H1 (cell line): ENCODE results near the gene FGF6. TPM values are rescaled to one million over a fixed set of nuclear protein-coding genes. Genes with fewer than 3 reads are reported as not detected.

Experiments
- CTCF ChIA-PET: fragments of 300-600 bp; sonication (Branson Sonifier 250); formaldehyde crosslinking; loops from one replicate; lab custom pipeline; 2021; ENCODE audit not compliant: partially characterized antibody; lab: Charles Lee
- POLR2A ChIA-PET: fragments of 300-600 bp; sonication (Branson Sonifier 250); formaldehyde crosslinking; loops from one replicate; lab custom pipeline; 2021; ENCODE audit warnings: inconsistent platforms; ENCODE audit not compliant: partially characterized antibody; lab: Charles Lee
- DNase-seq, 2 experiments: peaks; one replicate each; pipeline versions ENCODE4 v3.0.0 to v3.0.0-alpha.2; 2010 to 2022; ENCODE audit warnings: low spot score in 2 of 2, low read depth in 1 of 2, mixed read lengths in 1 of 2
- FAIRE-seq: peaks from 2 replicates; lab custom pipeline; 2011; peaks lifted over from hg19 to GRCh38; lab: Jason Lieb, UNC
- H2AFZ ChIP-seq: 2 replicates; pipeline ENCODE4 v1.8.1; 2012; ENCODE audit warnings: low read length, inconsistent platforms
- H2AK5ac ChIP-seq: 2 replicates; pipeline ENCODE4 v1.6.1; 2013; ENCODE audit warnings: low read depth, low read length
- H2BK120ac ChIP-seq: replicated peaks from 2 replicates; pipeline ENCODE3; 2013; ENCODE audit warnings: low read depth, low read length, inconsistent platforms
- H2BK12ac ChIP-seq: 2 replicates; pipeline ENCODE4 v1.6.1; 2013; ENCODE audit warnings: low read depth, low read length
- H2BK15ac ChIP-seq: 2 replicates; pipeline ENCODE4 v1.6.1; 2013; ENCODE audit warnings: low read length
- H2BK20ac ChIP-seq: 2 replicates; pipeline ENCODE4 v1.6.1; 2013; ENCODE audit warnings: low read length
- H2BK5ac ChIP-seq: 2 replicates; pipeline ENCODE4 v1.6.1; 2013; ENCODE audit warnings: low read depth, low read length
- H3K14ac ChIP-seq: 2 replicates; pipeline ENCODE4 v1.6.1; 2013; ENCODE audit warnings: inconsistent platforms; ENCODE audit not compliant: insufficient read length
- H3K18ac ChIP-seq: 2 replicates; pipeline ENCODE4 v1.6.1; 2013; ENCODE audit warnings: low read length; ENCODE audit errors: extremely low read depth
- H3K23ac ChIP-seq: 2 replicates; pipeline ENCODE4 v1.6.1; 2013; ENCODE audit warnings: inconsistent platforms; ENCODE audit not compliant: insufficient read length
- H3K23me2 ChIP-seq: 2 replicates; pipeline ENCODE4 v1.6.1; 2013; ENCODE audit warnings: low read depth, low read length
- H3K27ac ChIP-seq: 2 replicates; pipeline ENCODE4 v1.6.1; 2011; ENCODE audit warnings: low read depth, low read length, inconsistent platforms
- H3K27me3 ChIP-seq, 4 experiments: replicated peaks in 1 of 4; 1 replicate in 1 of 4; 2 replicates in 3 of 4; pipeline versions ENCODE4 v1.6.1 to v1.8.1; 2011 to 2013; ENCODE audit warnings: low read length in 3 of 4, mild to moderate bottlenecking in 3 of 4, inconsistent platforms in 2 of 4, mixed read lengths in 2 of 4, moderate library complexity in 1 of 4; ENCODE audit not compliant: control insufficient read depth in 3 of 4, insufficient read depth in 3 of 4; ENCODE audit errors: extremely low read depth in 1 of 4
- H3K36me3 ChIP-seq, 4 experiments: 2 replicates each; pipeline versions ENCODE4 v1.6.1 to v1.8.1; 2011 to 2013; ENCODE audit warnings: mild to moderate bottlenecking in 4 of 4, low read length in 3 of 4, moderate library complexity in 2 of 4, control low read depth in 1 of 4, inconsistent platforms in 1 of 4; ENCODE audit not compliant: insufficient read depth in 4 of 4, control insufficient read depth in 2 of 4
- H3K4ac ChIP-seq: replicated peaks from 2 replicates; pipeline ENCODE3; 2013; ENCODE audit warnings: low read length, low read depth, mixed read lengths, inconsistent platforms; ENCODE audit not compliant: insufficient read length
- H3K4me1 ChIP-seq, 4 experiments: replicated peaks in 1 of 4; 1 replicate in 1 of 4; 2 replicates in 3 of 4; pipeline versions ENCODE4 v1.6.1 to v1.8.1; 2011 to 2013; ENCODE audit warnings: low read length in 3 of 4, inconsistent platforms in 2 of 4, mixed read lengths in 1 of 4; ENCODE audit not compliant: insufficient read depth in 4 of 4, control insufficient read depth in 3 of 4
- H3K4me2 ChIP-seq, 2 experiments: 2 replicates each; pipeline versions ENCODE4 v1.6.1 to v1.8.1; 2011 to 2013; ENCODE audit warnings: low read depth in 2 of 2, low read length in 2 of 2, control low read depth in 1 of 2, inconsistent platforms in 1 of 2, mild to moderate bottlenecking in 1 of 2; ENCODE audit not compliant: insufficient read depth in 1 of 2
- H3K4me3 ChIP-seq, 4 experiments: fragments of 200-600, 300-600 bp in 1 of 4; sonication (generic), shearing (Covaris generic), sonication (Bioruptor Twin) in 1 of 4; 2 replicates each; pipeline versions ENCODE4 v1.5.1 to v1.8.1; 2011 to 2016; ENCODE audit warnings: low read length in 4 of 4, low read depth in 3 of 4, control low read depth in 2 of 4, inconsistent platforms in 2 of 4, mild to moderate bottlenecking in 2 of 4, mixed read lengths in 1 of 4, moderate library complexity in 1 of 4; ENCODE audit not compliant: insufficient read depth in 2 of 4; ENCODE audit errors: extremely low read depth in 1 of 4
- H3K56ac ChIP-seq: replicated peaks from 2 replicates; pipeline ENCODE3; 2013; ENCODE audit warnings: low read depth, mild to moderate bottlenecking, mixed read lengths, low read length, inconsistent platforms; ENCODE audit not compliant: insufficient read length
- H3K79me1 ChIP-seq: 2 replicates; pipeline ENCODE4 v1.6.1; 2013; ENCODE audit warnings: low read depth, low read length, control low read depth
- H3K79me2 ChIP-seq, 2 experiments: 2 replicates each; pipeline versions ENCODE4 v1.6.1 to v1.8.1; 2012 to 2013; ENCODE audit warnings: low read length in 2 of 2, mild to moderate bottlenecking in 2 of 2, inconsistent platforms in 1 of 2; ENCODE audit not compliant: insufficient read depth in 2 of 2, control insufficient read depth in 1 of 2
- H3K9ac ChIP-seq, 4 experiments: replicated peaks in 1 of 4; 1 replicate in 1 of 4; 2 replicates in 3 of 4; pipeline versions ENCODE4 v1.6.1 to v1.8.1; 2011 to 2013; ENCODE audit warnings: low read depth in 3 of 4, low read length in 3 of 4, control low read depth in 2 of 4, mild to moderate bottlenecking in 2 of 4, moderate library complexity in 2 of 4, inconsistent platforms in 1 of 4; ENCODE audit errors: extremely low read depth in 1 of 4
- H3K9me3 ChIP-seq, 2 experiments: 2 replicates each; pipeline versions ENCODE4 v1.6.1 to v1.8.1; 2012 to 2013; ENCODE audit warnings: mild to moderate bottlenecking in 2 of 2, moderate library complexity in 2 of 2, control low read depth in 1 of 2, inconsistent platforms in 1 of 2, low read depth in 1 of 2, low read length in 1 of 2, mixed read lengths in 1 of 2; ENCODE audit not compliant: insufficient read depth in 2 of 2
- H4K20me1 ChIP-seq, 2 experiments: replicated peaks in 1 of 2; 2 replicates each; pipeline versions ENCODE3 to v1.8.1; 2011 to 2013; ENCODE audit warnings: inconsistent platforms in 2 of 2, low read length in 2 of 2, mild to moderate bottlenecking in 1 of 2; ENCODE audit not compliant: insufficient read depth in 2 of 2, control insufficient read depth in 1 of 2
- H4K5ac ChIP-seq: 2 replicates; pipeline ENCODE4 v1.6.1; 2013; ENCODE audit warnings: low read length, low read depth, mixed read lengths, inconsistent platforms; ENCODE audit not compliant: insufficient read length
- H4K8ac ChIP-seq: 2 replicates; pipeline ENCODE4 v1.8.0; 2013; ENCODE audit warnings: mild to moderate bottlenecking, moderate library complexity, low read length, inconsistent platforms; ENCODE audit not compliant: insufficient read depth; ENCODE audit errors: extremely low read depth
- H4K91ac ChIP-seq: replicated peaks from 2 replicates; pipeline ENCODE3; 2013; ENCODE audit warnings: low read length, mixed read lengths, inconsistent platforms; ENCODE audit not compliant: insufficient read length
- BACH1 ChIP-seq: IDR thresholded peaks from 2 replicates; pipeline ENCODE4 v1.6.1; 2012; ENCODE audit warnings: low read length, improper control_type of control experiment
- CBX5 ChIP-seq: fragments of 300-800, 300-1000 bp; sonication (generic); IDR thresholded peaks from 2 replicates; pipeline ENCODE4 v1.7.1; 2016; ENCODE audit warnings: antibody characterized with exemption, low read length, low read depth
- CEBPB ChIP-seq: IDR thresholded peaks from 2 replicates; pipeline ENCODE4 v1.6.1; 2012; ENCODE audit warnings: low read depth, low read length
- CTBP2 ChIP-seq: IDR thresholded peaks from 2 replicates; pipeline ENCODE4 v1.7.0; 2011; ENCODE audit warnings: borderline replicate concordance, mild to moderate bottlenecking, moderate library complexity, mixed read lengths, low read length; ENCODE audit not compliant: insufficient read depth, insufficient read length
- JUN ChIP-seq: IDR thresholded peaks from 2 replicates; pipeline ENCODE4 v1.6.1; 2011; ENCODE audit warnings: low read depth, mild to moderate bottlenecking, improper control_type of control experiment, low read length
- RBBP5 ChIP-seq: IDR thresholded peaks from 2 replicates; pipeline ENCODE4 v1.7.1; 2012; ENCODE audit warnings: low read depth, mild to moderate bottlenecking, inconsistent platforms, low read length, moderate library complexity, borderline replicate concordance
- SIN3A ChIP-seq, 2 experiments: IDR thresholded peaks in 1 of 2; conservative IDR thresholded peaks in 1 of 2; 2 replicates each; pipeline ENCODE4 v1.6.1; 2011 to 2012; ENCODE audit warnings: low read length in 2 of 2, improper control_type of control experiment in 1 of 2, low read depth in 1 of 2, mild to moderate bottlenecking in 1 of 2
- SIRT6 ChIP-seq: IDR thresholded peaks from one replicate; pipeline ENCODE4 v1.7.1; 2012; ENCODE audit warnings: low read length, inconsistent platforms
- WGBS, 2 experiments: shearing (Covaris generic) in 1 of 2; methylation state at CpG; one replicate each; pipeline versions ENCODE4 v1.1.6 to v1.1.7; 2013 to 2015; ENCODE audit warnings: low lambda C conversion rate in 2 of 2, mixed read lengths in 2 of 2, inconsistent platforms in 1 of 2, low coverage in 1 of 2, missing lambda C conversion rate in 1 of 2; ENCODE audit not compliant: insufficient replicate concordance in 2 of 2, insufficient coverage in 1 of 2, insufficient read length in 1 of 2; ENCODE audit errors: extremely low coverage in 1 of 2, missing lambda C conversion rate in 1 of 2; 5-methylcytosine and 5-hydroxymethylcytosine counted together
- polyA plus RNA-seq, 7 experiments: library from polyadenylated mRNA; depleted of rRNA in 3 of 7; stranded (reverse) in 5 of 7; unstranded in 2 of 7; fragments of >200 nt in 5 of 7; fragments of 200-250 nt in 2 of 7; gene quantifications; 1 replicate in 5 of 7; 2 replicates in 1 of 7; 4 replicates in 1 of 7; pipeline versions ENCODE4 v1.2.1 to v1.2.3, GENCODE V29; 2011 to 2013; ENCODE audit warnings: missing spikeins in 2 of 7, mixed read lengths in 2 of 7
- total RNA-seq: library from RNA; stranded (reverse); fragmentation: NEBNext Ultra II Directional; extraction: Animal tissue kit (Norgen Biotek cat#: 25700); gene quantifications from 2 replicates; pipeline ENCODE4 v1.2.1, GENCODE V29; 2021

Gene FGF6
- total and polyA plus RNA-seq, 2 of the 8 experiments (the other 6 are each of a cell fraction or from before 2014, with no cell fraction given): not detected

DNA sequence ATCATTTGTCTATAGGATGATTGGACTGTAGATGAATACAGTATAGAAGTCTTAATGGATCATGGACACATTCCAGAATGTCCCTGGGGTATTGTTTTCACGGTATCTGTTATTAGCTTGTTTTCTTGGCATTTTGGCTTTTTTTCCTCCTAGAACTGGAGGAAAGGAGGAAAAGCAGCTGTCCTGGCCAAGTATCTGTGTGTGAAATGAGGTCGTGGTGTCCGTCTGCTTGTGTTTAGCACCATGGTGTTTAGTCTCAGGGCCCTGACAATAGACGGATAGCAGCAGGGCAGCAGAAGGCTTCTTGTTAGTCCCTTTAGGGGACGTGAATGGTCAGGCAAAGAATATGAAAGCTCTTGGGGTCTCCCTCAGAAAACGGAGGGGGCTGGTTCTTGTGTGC is 21.2 kb downstream of the FGF6 start:
- Histone ChIP-seq H3K4me3 (no peak overlapping the region), H3K23ac (no peak overlapping the region), H3K4me2 (no peak overlapping the region), H4K5ac (no peak overlapping the region), H4K91ac (no peak overlapping the region), H2BK20ac (no peak overlapping the region), H3K56ac (no peak overlapping the region), H3K79me2 (no peaks in the 10 kb centered on the region), H3K4ac (no peak overlapping the region), H2BK120ac (no peak overlapping the region), H4K20me1 (no peaks in the 10 kb centered on the region), H2AFZ (no peak overlapping the region), H3K4me1 (no peaks in the 10 kb centered on the region), H3K27me3 (no peaks in the 10 kb centered on the region), H3K36me3 (no peaks in the 10 kb centered on the region), H2BK15ac (no peak overlapping the region), H3K18ac (no peak overlapping the region), H3K9ac (no peak overlapping the region), H3K9me3 (no peaks in the 10 kb centered on the region), H3K79me1 (no peaks in the 10 kb centered on the region), H3K14ac (no peak overlapping the region), H4K8ac (no peak overlapping the region), H2BK5ac (no peak overlapping the region), H3K23me2 (no peaks in the 10 kb centered on the region), H2BK12ac (no peak overlapping the region), H3K27ac (no peak overlapping the region), H2AK5ac (no peak overlapping the region)
- ChIA-PET CTCF (interaction anchor here (1.0 to 1.2 kb wide), 3 partner anchors 13 to 102 kb away, joined by 3 to 4 read pairs (median 3); no protein-coding TSS in a partner anchor), POLR2A (no interaction called here)
- WGBS, 2 experiments: 88% methylated on average over 6 of the region's 6 CpGs; no CpG with 5 or more reads in 1 of the 2 experiments
- FAIRE-seq (no peak), DNase-seq (no peak)
- TF ChIP-seq SIRT6: no peak
- no peak for TF ChIP-seq SIN3A (conservative IDR thresholded peaks at IDR 0.05 in 1 of 2, IDR thresholded peaks at IDR 0.05 in 1 of 2; ENCODE audit: low read depth in 1 of 2, low read length in 2 of 2)
- TF ChIP-seq JUN: no peak
- TF ChIP-seq CEBPB: no peak
- no peak for TF ChIP-seq BACH1
- no peak for TF ChIP-seq CBX5
- TF ChIP-seq CTBP2: no peak
- no peak for TF ChIP-seq RBBP5
